Measurements from ENCODE around the gene INSIG2.

INSIG2 gene

DNA sequence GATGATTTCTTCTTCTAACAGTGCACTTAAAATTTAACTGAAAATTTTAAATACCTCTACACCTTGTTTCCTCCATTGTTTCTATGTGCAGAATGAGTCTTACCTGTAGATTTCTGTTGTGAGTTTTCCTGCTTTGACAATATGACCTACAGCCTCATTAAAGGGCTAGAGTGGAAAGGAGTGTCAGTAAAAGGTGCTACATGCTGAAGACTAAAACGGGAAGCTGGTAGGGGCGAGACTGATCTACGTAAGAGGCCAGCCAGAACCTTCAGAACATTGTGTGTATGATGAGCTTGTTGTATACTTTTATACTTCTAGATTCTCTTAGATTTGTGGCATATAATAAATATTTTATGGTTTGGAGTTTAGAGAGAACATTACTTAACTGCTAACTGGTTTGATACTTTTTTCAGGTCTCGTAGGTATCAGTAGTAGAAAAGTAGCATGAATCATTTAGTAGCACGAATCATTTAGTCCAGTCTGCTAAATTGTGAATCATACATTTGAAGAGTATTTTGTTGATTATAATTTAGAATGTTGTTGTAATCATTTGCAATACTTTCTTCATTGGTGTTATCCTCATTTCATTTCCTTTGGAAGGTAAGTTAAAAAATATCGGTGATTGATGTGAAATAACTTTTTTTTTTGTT, 14.3 kb downstream of the INSIG2 start:
- Histone ChIP-seq H3K4me1 (ENCODE audit: control insufficient read depth in 1 of 2, insufficient read depth in 2 of 2, low read length in 2 of 2) (no peaks in the 10 kb centered on the region), H3K18ac (ENCODE audit: low read length) (no peak overlapping the region), H2BK12ac (ENCODE audit: low read length) (no peak overlapping the region), H3K36me3 (ENCODE audit: control insufficient read depth in 1 of 2, insufficient read depth in 2 of 2, low read length in 2 of 2) (peaks cover 0 to 5% of the 10 kb centered on the region in 2 experiments), H3K4me3 (ENCODE audit: low read depth, low read length) (no peak overlapping the region), H3K23ac (ENCODE audit: low read length) (no peak overlapping the region), H3K14ac (ENCODE audit: low read length) (no peak overlapping the region), H4K91ac (ENCODE audit: low read depth, low read length) (no peak overlapping the region), H2BK120ac (ENCODE audit: insufficient read depth, low read length, poor library complexity) (no peak overlapping the region), H3K9ac (ENCODE audit: low read length) (no peak overlapping the region), H3K79me2 (ENCODE audit: control insufficient read depth, insufficient read depth, low read length, poor library complexity) (no peaks in the 10 kb centered on the region), H3K4me2 (ENCODE audit: low read length) (no peak overlapping the region), H3K4ac (ENCODE audit: low read depth, low read length) (no peak overlapping the region), H3K27me3 (ENCODE audit: insufficient read depth, low read length) (no peaks in the 10 kb centered on the region), H2BK5ac (ENCODE audit: low read depth, low read length, poor library complexity) (no peak overlapping the region), H4K12ac (ENCODE audit: low read depth, low read length) (no peak overlapping the region), H2AFZ (ENCODE audit: insufficient read depth, low read length, poor library complexity) (no peak overlapping the region), H3K79me1 (ENCODE audit: low read length) (no peaks in the 10 kb centered on the region), H3K9me3 (ENCODE audit: insufficient read depth, low read depth, low read length) (no peaks in the 10 kb centered on the region), H3K27ac (ENCODE audit: low read depth, low read length) (no peak overlapping the region), H4K8ac (ENCODE audit: low read depth, low read length) (no peak overlapping the region), H2AK5ac (ENCODE audit: low read length) (no peak overlapping the region)
- WGBS (ENCODE audit: extremely low coverage, insufficient coverage, insufficient read length), result 100% methylated on average over 1 of the region's 6 CpGs
- no peak for DNase-seq

DNA sequence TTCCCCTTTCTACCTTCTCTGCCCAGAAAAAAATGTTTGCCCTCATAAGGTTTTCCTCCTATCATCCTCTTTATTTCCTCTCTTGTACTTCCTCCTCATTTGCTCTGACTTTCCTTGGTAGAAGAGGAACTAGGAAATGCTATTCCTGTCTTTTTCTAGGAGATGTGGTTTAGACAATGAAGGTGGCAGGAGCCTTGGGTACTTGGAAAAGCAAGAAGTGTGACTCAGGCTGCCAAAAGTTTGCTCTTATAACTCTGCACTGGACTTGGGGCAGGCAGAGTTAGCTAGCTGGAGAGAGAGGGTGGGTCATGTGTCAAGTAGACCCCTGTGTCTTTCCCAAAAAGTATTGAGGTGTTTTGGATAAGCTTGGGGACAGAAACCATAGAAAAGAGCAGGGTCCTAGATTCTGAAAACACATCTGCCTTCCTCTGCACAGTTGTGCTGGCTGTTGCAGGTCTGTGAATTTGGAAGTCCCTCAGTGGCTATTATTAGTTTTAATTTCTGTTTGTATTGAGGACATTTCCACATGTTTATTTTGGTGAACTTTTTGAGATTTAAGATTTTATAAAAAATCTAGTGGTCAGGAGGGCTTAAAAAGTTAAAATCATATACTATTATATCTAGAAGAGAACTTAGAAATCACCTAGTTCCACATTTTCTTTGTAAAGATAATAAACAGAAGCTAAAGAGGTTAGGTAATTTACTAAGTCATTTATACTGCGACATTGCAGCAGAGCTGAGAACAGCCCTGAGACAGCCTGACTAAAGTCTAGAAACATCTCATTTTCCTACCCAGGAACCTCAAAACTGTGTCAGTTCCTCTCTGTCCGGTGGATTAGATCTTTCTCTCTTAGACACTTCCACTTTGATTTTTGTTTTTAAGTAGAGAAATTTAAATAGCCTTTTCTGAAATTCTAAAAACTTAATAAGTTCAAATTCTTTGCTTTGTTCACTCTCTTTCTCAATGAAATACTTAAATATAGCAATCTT, 16.0 kb downstream of the INSIG2 start:
- WGBS (ENCODE audit: extremely low coverage, insufficient coverage, insufficient read length), result no CpG with 5 or more reads among the region's 2 CpGs
- no peak overlapping the region for H3K23ac ChIP-seq (ENCODE audit: low read length)
- no peak overlapping the region for H3K27ac ChIP-seq (ENCODE audit: low read depth, low read length)
- H3K36me3 ChIP-seq (ENCODE audit: control insufficient read depth in 1 of 2, insufficient read depth in 2 of 2, low read length in 2 of 2), result peaks cover 0 to 3% of the 10 kb centered on the region in 2 experiments
- no peaks in the 10 kb centered on the region for H3K27me3 ChIP-seq (ENCODE audit: insufficient read depth, low read length)
- H2BK12ac ChIP-seq (ENCODE audit: low read length), result no peak overlapping the region
- H3K4me2 ChIP-seq (ENCODE audit: low read length), result no peak overlapping the region
- H3K4me1 ChIP-seq (ENCODE audit: control insufficient read depth in 1 of 2, insufficient read depth in 2 of 2, low read length in 2 of 2), result no peaks in the 10 kb centered on the region
- no peak overlapping the region for H3K14ac ChIP-seq (ENCODE audit: low read length)
- H2AK5ac ChIP-seq (ENCODE audit: low read length), result no peak overlapping the region
- no peaks in the 10 kb centered on the region for H3K9me3 ChIP-seq (ENCODE audit: insufficient read depth, low read depth, low read length)
- no peak overlapping the region for H2AFZ ChIP-seq (ENCODE audit: insufficient read depth, low read length, poor library complexity)
- H3K79me2 ChIP-seq (ENCODE audit: control insufficient read depth, insufficient read depth, low read length, poor library complexity), result no peaks in the 10 kb centered on the region
- no peak for DNase-seq
- no peak overlapping the region for H3K4ac ChIP-seq (ENCODE audit: low read depth, low read length)
- no peak overlapping the region for H2BK120ac ChIP-seq (ENCODE audit: insufficient read depth, low read length, poor library complexity)
- no peak overlapping the region for H4K8ac ChIP-seq (ENCODE audit: low read depth, low read length)
- H3K9ac ChIP-seq (ENCODE audit: low read length), result no peak overlapping the region
- no peak overlapping the region for H4K91ac ChIP-seq (ENCODE audit: low read depth, low read length)
- H3K4me3 ChIP-seq (ENCODE audit: low read depth, low read length), result no peak overlapping the region
- H3K79me1 ChIP-seq (ENCODE audit: low read length), result no peaks in the 10 kb centered on the region
- no peak overlapping the region for H2BK5ac ChIP-seq (ENCODE audit: low read depth, low read length, poor library complexity)
- no peak overlapping the region for H4K12ac ChIP-seq (ENCODE audit: low read depth, low read length)
- no peak overlapping the region for H3K18ac ChIP-seq (ENCODE audit: low read length)

DNA sequence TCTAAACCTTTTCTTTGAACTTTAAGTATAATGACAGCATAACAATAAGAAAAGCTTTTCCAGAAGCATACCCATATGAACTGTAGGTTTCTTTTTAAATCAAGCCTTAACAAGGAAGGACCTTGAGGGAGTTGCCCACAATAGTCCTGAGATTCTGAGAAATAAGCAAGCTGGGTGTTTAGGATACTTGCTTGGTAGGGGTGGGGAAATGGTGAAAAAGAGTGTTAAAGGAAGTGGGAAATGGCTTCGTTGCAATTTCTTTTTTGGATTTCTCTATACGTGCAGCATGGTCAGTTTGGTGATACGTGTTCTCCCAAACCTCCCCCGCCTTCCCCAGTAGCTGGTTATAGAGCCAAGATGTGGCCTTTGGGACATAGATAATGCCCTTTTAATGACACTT, 17.2 kb downstream of the INSIG2 start:
- Histone ChIP-seq H3K9ac (ENCODE audit: low read length) (no peak overlapping the region), H3K18ac (ENCODE audit: low read length) (no peak overlapping the region), H3K4me2 (ENCODE audit: low read length) (no peak overlapping the region), H3K79me1 (ENCODE audit: low read length) (no peaks in the 10 kb centered on the region), H2BK120ac (ENCODE audit: insufficient read depth, low read length, poor library complexity) (no peak overlapping the region), H3K79me2 (ENCODE audit: control insufficient read depth, insufficient read depth, low read length, poor library complexity) (no peaks in the 10 kb centered on the region), H2AFZ (ENCODE audit: insufficient read depth, low read length, poor library complexity) (no peak overlapping the region), H4K8ac (ENCODE audit: low read depth, low read length) (no peak overlapping the region), H2BK12ac (ENCODE audit: low read length) (no peak overlapping the region), H3K14ac (ENCODE audit: low read length) (no peak overlapping the region), H3K27me3 (ENCODE audit: insufficient read depth, low read length) (no peaks in the 10 kb centered on the region), H3K23ac (ENCODE audit: low read length) (no peak overlapping the region), H3K4me1 (ENCODE audit: control insufficient read depth in 1 of 2, insufficient read depth in 2 of 2, low read length in 2 of 2) (no peaks in the 10 kb centered on the region), H2AK5ac (ENCODE audit: low read length) (no peak overlapping the region), H2BK5ac (ENCODE audit: low read depth, low read length, poor library complexity) (no peak overlapping the region), H3K27ac (ENCODE audit: low read depth, low read length) (no peak overlapping the region), H3K4ac (ENCODE audit: low read depth, low read length) (no peak overlapping the region), H4K91ac (ENCODE audit: low read depth, low read length) (no peak overlapping the region), H3K9me3 (ENCODE audit: insufficient read depth, low read depth, low read length) (no peaks in the 10 kb centered on the region), H3K4me3 (ENCODE audit: low read depth, low read length) (no peak overlapping the region), H4K12ac (ENCODE audit: low read depth, low read length) (no peak overlapping the region), H3K36me3 (ENCODE audit: control insufficient read depth in 1 of 2, insufficient read depth in 2 of 2, low read length in 2 of 2) (peaks cover 0 to 3% of the 10 kb centered on the region in 2 experiments)
- DNase-seq, result no peak
- WGBS (ENCODE audit: extremely low coverage, insufficient coverage, insufficient read length), result 100% methylated on average over 1 of the region's 4 CpGs

DNA sequence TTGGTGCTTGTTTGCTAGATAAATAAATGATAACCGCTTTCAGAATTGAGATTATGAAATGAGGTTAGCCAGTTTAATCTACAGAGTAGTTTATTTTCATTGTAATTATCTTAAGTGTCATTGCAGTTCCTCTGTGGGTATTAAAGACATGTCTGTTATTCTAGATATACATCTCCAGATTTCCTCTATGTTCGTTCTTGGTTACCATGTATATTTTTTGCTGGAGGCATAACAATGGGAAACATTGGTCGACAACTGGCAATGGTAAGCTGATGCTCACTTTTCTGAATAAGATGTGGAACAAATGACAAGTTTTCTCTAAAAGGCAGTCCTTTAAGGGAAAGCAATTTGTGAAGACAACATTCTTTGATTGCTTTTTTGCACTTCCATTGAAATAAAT, 18.7 kb downstream of the INSIG2 start:
- H2BK120ac ChIP-seq (ENCODE audit: insufficient read depth, low read length, poor library complexity), result no peak overlapping the region
- H3K9me3 ChIP-seq (ENCODE audit: insufficient read depth, low read depth, low read length), result no peaks in the 10 kb centered on the region
- no peak overlapping the region for H3K4me2 ChIP-seq (ENCODE audit: low read length)
- H3K9ac ChIP-seq (ENCODE audit: low read length), result no peak overlapping the region
- H4K12ac ChIP-seq (ENCODE audit: low read depth, low read length), result no peak overlapping the region
- H3K4me3 ChIP-seq (ENCODE audit: low read depth, low read length), result no peak overlapping the region
- no peak overlapping the region for H3K4ac ChIP-seq (ENCODE audit: low read depth, low read length)
- WGBS (ENCODE audit: extremely low coverage, insufficient coverage, insufficient read length), result no CpG with 5 or more reads among the region's 3 CpGs
- H3K18ac ChIP-seq (ENCODE audit: low read length), result no peak overlapping the region
- H3K79me1 ChIP-seq (ENCODE audit: low read length), result no peaks in the 10 kb centered on the region
- no peaks in the 10 kb centered on the region for H3K79me2 ChIP-seq (ENCODE audit: control insufficient read depth, insufficient read depth, low read length, poor library complexity)
- H4K8ac ChIP-seq (ENCODE audit: low read depth, low read length), result no peak overlapping the region
- no peak overlapping the region for H4K91ac ChIP-seq (ENCODE audit: low read depth, low read length)
- H2AFZ ChIP-seq (ENCODE audit: insufficient read depth, low read length, poor library complexity), result no peak overlapping the region
- no peak overlapping the region for H2BK5ac ChIP-seq (ENCODE audit: low read depth, low read length, poor library complexity)
- H3K14ac ChIP-seq (ENCODE audit: low read length), result no peak overlapping the region
- no peak overlapping the region for H2BK12ac ChIP-seq (ENCODE audit: low read length)
- no peak for DNase-seq
- no peak overlapping the region for H2AK5ac ChIP-seq (ENCODE audit: low read length)
- H3K27ac ChIP-seq (ENCODE audit: low read depth, low read length), result no peak overlapping the region
- no peaks in the 10 kb centered on the region for H3K27me3 ChIP-seq (ENCODE audit: insufficient read depth, low read length)
- peaks cover 0 to 3% of the 10 kb centered on the region in 2 experiments for H3K36me3 ChIP-seq (ENCODE audit: control insufficient read depth in 1 of 2, insufficient read depth in 2 of 2, low read length in 2 of 2)
- H3K4me1 ChIP-seq (ENCODE audit: control insufficient read depth in 1 of 2, insufficient read depth in 2 of 2, low read length in 2 of 2), result no peaks in the 10 kb centered on the region
- no peak overlapping the region for H3K23ac ChIP-seq (ENCODE audit: low read length)

Data from trophoblast cell (in vitro differentiated cells and primary cell).